ENCODE measurements around the gene HDAC4. TPM values are rescaled to one million over a fixed set of nuclear protein-coding genes. Genes with fewer than 3 reads are reported as not detected.

HDAC4 gene
- total and polyA plus RNA-seq, 2 of the 4 experiments (the other 2 are of a cell fraction), result 4.1 to 7.2 TPM

GRCh38 chr2:239385096-239386000 lies 15.5 kb downstream of the HDAC4 start:
- in situ Hi-C loops (cut with MboI; ENCODE audit: low sequenced_read_pairs), result no loop called here
- no peak overlapping the region for H4K8ac ChIP-seq (ENCODE audit: low read depth in 2 of 2, low read length in 2 of 2)

More at GRCh38 chr2:239385096-239386000, 15.5 kb downstream of the HDAC4 start:
- POLR2A ChIA-PET (ENCODE audit: unreplicated experiment), result no interaction called here
- CTCF ChIA-PET, result no interaction called here
- H4K5ac ChIP-seq (ENCODE audit: low read depth, low read length), result no peak overlapping the region
- H4K91ac ChIP-seq (ENCODE audit: insufficient read depth, low read depth, low read length), result no peak overlapping the region
- dilution Hi-C loops (cut with HindIII; ENCODE audit: low sequenced_read_pairs, unreplicated experiment), result no loop called here
- H3K14ac ChIP-seq (replicated peaks; ENCODE audit: low read depth, low read length), result no peak overlapping the region
- H3K23ac ChIP-seq (ENCODE audit: low read depth, low read length), result no peak overlapping the region
- no peak overlapping the region for H2AK5ac ChIP-seq (ENCODE audit: low read depth, low read length)
- peaks cover 40 to 75% of the 10 kb centered on the region in 2 experiments for H3K79me1 ChIP-seq (ENCODE audit: low read depth in 1 of 2, low read length in 2 of 2)
- H2BK15ac ChIP-seq (ENCODE audit: low read depth, low read length), result no peak overlapping the region
- TF ChIP-seq FOS (IDR thresholded peaks at IDR 0.05; ENCODE audit: low read depth, low read length), result no peak
- TF ChIP-seq RFX5 (IDR thresholded peaks at IDR 0.05; ENCODE audit: low read depth, low read length), result no peak
- TF ChIP-seq SMC3 (IDR thresholded peaks at IDR 0.05; ENCODE audit: low read depth, low read length), result no peak
- no peak for TF ChIP-seq CHD1 (IDR thresholded peaks at IDR 0.05; ENCODE audit: low read depth, low read length)
- TF ChIP-seq, protein P1, sequence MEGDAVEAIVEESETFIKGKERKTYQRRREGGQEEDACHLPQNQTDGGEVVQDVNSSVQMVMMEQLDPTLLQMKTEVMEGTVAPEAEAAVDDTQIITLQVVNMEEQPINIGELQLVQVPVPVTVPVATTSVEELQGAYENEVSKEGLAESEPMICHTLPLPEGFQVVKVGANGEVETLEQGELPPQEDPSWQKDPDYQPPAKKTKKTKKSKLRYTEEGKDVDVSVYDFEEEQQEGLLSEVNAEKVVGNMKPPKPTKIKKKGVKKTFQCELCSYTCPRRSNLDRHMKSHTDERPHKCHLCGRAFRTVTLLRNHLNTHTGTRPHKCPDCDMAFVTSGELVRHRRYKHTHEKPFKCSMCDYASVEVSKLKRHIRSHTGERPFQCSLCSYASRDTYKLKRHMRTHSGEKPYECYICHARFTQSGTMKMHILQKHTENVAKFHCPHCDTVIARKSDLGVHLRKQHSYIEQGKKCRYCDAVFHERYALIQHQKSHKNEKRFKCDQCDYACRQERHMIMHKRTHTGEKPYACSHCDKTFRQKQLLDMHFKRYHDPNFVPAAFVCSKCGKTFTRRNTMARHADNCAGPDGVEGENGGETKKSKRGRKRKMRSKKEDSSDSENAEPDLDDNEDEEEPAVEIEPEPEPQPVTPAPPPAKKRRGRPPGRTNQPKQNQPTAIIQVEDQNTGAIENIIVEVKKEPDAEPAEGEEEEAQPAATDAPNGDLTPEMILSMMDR (conservative IDR thresholded peaks at IDR 0.05; ENCODE audit: low read depth, low read length), result no peak
- TF ChIP-seq RAD21 (IDR thresholded peaks at IDR 0.05; ENCODE audit: low read length), result no peak
- no peak for TF ChIP-seq POLR2A (IDR thresholded peaks at IDR 0.05; ENCODE audit: low read depth, low read length)
- TF ChIP-seq MXI1 (IDR thresholded peaks at IDR 0.05; ENCODE audit: borderline replicate concordance, low read depth, low read length), result no peak
- TF ChIP-seq RCOR1 (IDR thresholded peaks at IDR 0.05; ENCODE audit: insufficient replicate concordance, low read length), result no peak
- no peak for TF ChIP-seq NFE2L2 (IDR thresholded peaks at IDR 0.05; ENCODE audit: low read depth, low read length)
- no peak for TF ChIP-seq CEBPB (IDR thresholded peaks at IDR 0.05; ENCODE audit: low read depth, low read length)
- no peak for TF ChIP-seq USF2 (IDR thresholded peaks at IDR 0.05; ENCODE audit: low read depth, low read length)
- no peak for TF ChIP-seq ELK1 (IDR thresholded peaks at IDR 0.05; ENCODE audit: borderline replicate concordance, low read depth, low read length)
- no peak overlapping the region for H3K56ac ChIP-seq (ENCODE audit: extremely low read depth, insufficient read depth, low read length)
- H3K9me3 ChIP-seq (ENCODE audit: control insufficient read depth, insufficient read depth, low read length), result no peaks in the 10 kb centered on the region
- H3K27me3 ChIP-seq (ENCODE audit: control insufficient read depth, insufficient read depth, low read length), result no peaks in the 10 kb centered on the region
- no peak overlapping the region for H3K4me2 ChIP-seq (ENCODE audit: low read depth, low read length)
- no TSS peak for BruUV-seq (replicated peaks)
- H3K4me1 ChIP-seq (ENCODE audit: control insufficient read depth, insufficient read depth, low read length), result no peaks in the 10 kb centered on the region; the same call in 1 of the 2 replicates
- peak overlapping the region; percentile 21 for H2AFZ ChIP-seq (replicated peaks; ENCODE audit: low read length, poor library complexity)
- H4K20me1 ChIP-seq (ENCODE audit: insufficient read depth, low read length), result peaks cover 43% of the 10 kb centered on the region
- WGBS, 2 experiments (ENCODE audit: extremely low coverage in 2 of 2, insufficient read length in 1 of 2), result 92% methylated on average over 16 of the region's 26 CpGs; no CpG with 5 or more reads in 1 of the 2 experiments
- no peak overlapping the region for H2AK9ac ChIP-seq (replicated peaks; ENCODE audit: low read depth, low read length, poor library complexity)
- H3K4ac ChIP-seq (ENCODE audit: low read depth, low read length), result no peak overlapping the region
- H3K18ac ChIP-seq (ENCODE audit: low read depth, low read length), result no peak overlapping the region
- intact Hi-C loops (cut with micrococcal nuclease), result no loop called here
- no peak overlapping the region for H2BK20ac ChIP-seq (ENCODE audit: low read depth, low read length)
- no peak overlapping the region for H2BK5ac ChIP-seq (ENCODE audit: low read depth, low read length, poor library complexity, severe bottlenecking)
- no peak overlapping the region for H3K9ac ChIP-seq (ENCODE audit: low read depth, low read length)
- H2BK120ac ChIP-seq (ENCODE audit: low read depth, low read length), result no peak overlapping the region
- H3K36me3 ChIP-seq (ENCODE audit: control insufficient read depth, insufficient read depth, low read length), result peaks cover 22% of the 10 kb centered on the region
- no peak overlapping the region for H3K4me3 ChIP-seq (ENCODE audit: insufficient read depth, low read depth, low read length)
- H3K27ac ChIP-seq (ENCODE audit: insufficient read depth, low read length), result no peak overlapping the region
- DNase-seq (no peak), ATAC-seq (ENCODE audit: low read depth) (no peak)
- peaks cover 6% of the 10 kb centered on the region; the same call in 1 of the 2 replicates for H3K9me1 ChIP-seq (ENCODE audit: insufficient read depth, low read length)

All from IMR-90 (cell line).